Chondrocyte (in vitro differentiated cells): ENCODE results near the gene PDRG1. TPM values are rescaled to one million over a fixed set of nuclear protein-coding genes. Genes with fewer than 3 reads are reported as not detected.

Source experiments
- DNase-seq: peaks from one replicate; pipeline ENCODE4 v3.0.0; 2021; ENCODE audit warnings: mixed read lengths, low spot score
- H3K27ac Mint-ChIP-seq: one replicate; pipeline ENCODE4 v1.8.0; 2021; ENCODE audit warnings: mild to moderate bottlenecking, moderate library complexity, mixed read lengths; ENCODE audit not compliant: unreplicated experiment
- H3K27me3 Mint-ChIP-seq: 2 replicates; pipeline ENCODE4 v1.8.0; 2021; ENCODE audit warnings: low read depth, mixed read lengths
- H3K36me3 Mint-ChIP-seq: 2 replicates; pipeline ENCODE4 v1.8.0; 2021; ENCODE audit warnings: low read depth, mixed read lengths
- H3K4me1 Mint-ChIP-seq: 2 replicates; pipeline ENCODE4 v1.8.0; 2021; ENCODE audit warnings: low read depth, mild to moderate bottlenecking, mixed read lengths
- H3K4me3 Mint-ChIP-seq: one replicate; pipeline ENCODE4 v1.8.0; 2021; ENCODE audit warnings: mild to moderate bottlenecking, moderate library complexity, mixed read lengths; ENCODE audit not compliant: unreplicated experiment
- H3K9me3 Mint-ChIP-seq: 2 replicates; pipeline ENCODE4 v1.8.0; 2021; ENCODE audit warnings: low read depth, mixed read lengths
- CTCF ChIP-seq: fragments of 200-600 bp; sonication (generic); IDR thresholded peaks from 2 replicates; pipeline ENCODE4 v1.5.0; 2021; ENCODE audit warnings: antibody characterized with exemption, mild to moderate bottlenecking, moderate library complexity
- total RNA-seq: library from RNA; stranded (reverse); gene quantifications from 3 replicates; pipeline ENCODE4 v1.2.1, GENCODE V29; 2021

The PDRG1 gene
- total RNA-seq, 1 donor from 2014 or later = 19.0 TPM

- TF ChIP-seq CTCF = no peak
- no peaks in the 10 kb centered on the region for H3K9me3 Mint-ChIP-seq
- no peak overlapping the region for H3K27ac Mint-ChIP-seq
- H3K27me3 Mint-ChIP-seq = peaks cover 50% of the 10 kb centered on the region
- no peak for DNase-seq
- H3K4me3 Mint-ChIP-seq = no peak overlapping the region
- no peaks in the 10 kb centered on the region for H3K36me3 Mint-ChIP-seq
- peaks cover 3% of the 10 kb centered on the region for H3K4me1 Mint-ChIP-seq
Measured at GRCh38 chr20:31916708-31917107, 35.1 kb downstream of the PDRG1 start.

GRCh38 chr20:31915491-31916280, 36.2 kb downstream of the PDRG1 start:
- Mint-ChIP-seq H3K36me3 (no peaks in the 10 kb centered on the region), H3K4me3 (no peak overlapping the region), H3K27me3 (peaks cover 46% of the 10 kb centered on the region), H3K4me1 (peaks cover 3% of the 10 kb centered on the region), H3K27ac (no peak overlapping the region), H3K9me3 (no peaks in the 10 kb centered on the region)
- DNase-seq = peak; percentile 36
- no peak for TF ChIP-seq CTCF

GRCh38 chr20:31914170-31914569, 37.7 kb downstream of the PDRG1 start:
- H3K4me1 Mint-ChIP-seq = peaks cover 3% of the 10 kb centered on the region

GRCh38 chr20:31913431-31914157, 38.3 kb downstream of the PDRG1 start:
- H3K9me3 Mint-ChIP-seq = no peaks in the 10 kb centered on the region
- TF ChIP-seq CTCF = no peak
- no peaks in the 10 kb centered on the region for H3K36me3 Mint-ChIP-seq
- H3K4me1 Mint-ChIP-seq = peaks cover 3% of the 10 kb centered on the region
- no peak overlapping the region for H3K4me3 Mint-ChIP-seq
- DNase-seq = peak; percentile 79
- H3K27ac Mint-ChIP-seq = no peak overlapping the region
- H3K27me3 Mint-ChIP-seq = peaks cover 29% of the 10 kb centered on the region

More at GRCh38 chr20:31914170-31914569, 37.7 kb downstream of the PDRG1 start:
- no peak for DNase-seq
- no peak for TF ChIP-seq CTCF
- Mint-ChIP-seq H3K9me3 (no peaks in the 10 kb centered on the region), H3K27me3 (peaks cover 31% of the 10 kb centered on the region), H3K27ac (no peak overlapping the region), H3K4me3 (no peak overlapping the region), H3K36me3 (no peaks in the 10 kb centered on the region)

GRCh38 chr20:31910071-31910803, 41.6 kb downstream of the PDRG1 start:
- Mint-ChIP-seq H3K36me3 (no peaks in the 10 kb centered on the region), H3K9me3 (no peaks in the 10 kb centered on the region), H3K27me3 (peaks cover 14% of the 10 kb centered on the region), H3K4me3 (no peak overlapping the region), H3K4me1 (peaks cover 3% of the 10 kb centered on the region), H3K27ac (no peak overlapping the region)
- no peak for TF ChIP-seq CTCF
- DNase-seq = no peak
